ENCODE results near the gene IQCK.

The IQCK gene

GRCh38 chr16:19751478-19752385 is 33.7 kb downstream of the IQCK start:
- Histone ChIP-seq H3K4me3 (ENCODE audit: low read length) (no peak overlapping the region), H3K27ac (ENCODE audit: low read length) (no peak overlapping the region), H3K9me3 (ENCODE audit: control insufficient read depth, low read depth, low read length) (no peaks in the 10 kb centered on the region), H3K36me3 (ENCODE audit: control insufficient read depth, low read depth, low read length) (no peaks in the 10 kb centered on the region), H3K4me1 (ENCODE audit: control insufficient read depth, low read depth, low read length) (no peaks in the 10 kb centered on the region), H3K27me3 (ENCODE audit: control insufficient read depth, insufficient read depth, low read length) (no peaks in the 10 kb centered on the region), H3K9ac (ENCODE audit: low read length) (no peak overlapping the region)

GRCh38 chr16:19753815-19754643 is 36.0 kb downstream of the IQCK start:
- H3K4me1 ChIP-seq (ENCODE audit: control insufficient read depth, low read depth, low read length) = no peaks in the 10 kb centered on the region
- no peak overlapping the region for H3K9ac ChIP-seq (ENCODE audit: low read length)
- no peak overlapping the region for H3K4me3 ChIP-seq (ENCODE audit: low read length)
- H3K27ac ChIP-seq (ENCODE audit: low read length) = no peak overlapping the region
- no peaks in the 10 kb centered on the region for H3K9me3 ChIP-seq (ENCODE audit: control insufficient read depth, low read depth, low read length)
- H3K36me3 ChIP-seq (ENCODE audit: control insufficient read depth, low read depth, low read length) = no peaks in the 10 kb centered on the region
- H3K27me3 ChIP-seq (ENCODE audit: control insufficient read depth, insufficient read depth, low read length) = no peaks in the 10 kb centered on the region

GRCh38 chr16:19754644-19755036 is 36.6 kb downstream of the IQCK start:
- no peaks in the 10 kb centered on the region for H3K36me3 ChIP-seq (ENCODE audit: control insufficient read depth, low read depth, low read length)
- no peak overlapping the region for H3K27ac ChIP-seq (ENCODE audit: low read length)
- no peak overlapping the region for H3K9ac ChIP-seq (ENCODE audit: low read length)
- no peaks in the 10 kb centered on the region for H3K9me3 ChIP-seq (ENCODE audit: control insufficient read depth, low read depth, low read length)
- no peak overlapping the region for H3K4me3 ChIP-seq (ENCODE audit: low read length)
- no peaks in the 10 kb centered on the region for H3K4me1 ChIP-seq (ENCODE audit: control insufficient read depth, low read depth, low read length)
- H3K27me3 ChIP-seq (ENCODE audit: control insufficient read depth, insufficient read depth, low read length) = no peaks in the 10 kb centered on the region

GRCh38 chr16:19755268-19755667 is 37.2 kb downstream of the IQCK start:
- Histone ChIP-seq H3K4me1 (ENCODE audit: control insufficient read depth, low read depth, low read length) (no peaks in the 10 kb centered on the region), H3K36me3 (ENCODE audit: control insufficient read depth, low read depth, low read length) (no peaks in the 10 kb centered on the region), H3K9me3 (ENCODE audit: control insufficient read depth, low read depth, low read length) (no peaks in the 10 kb centered on the region), H3K4me3 (ENCODE audit: low read length) (no peak overlapping the region), H3K27me3 (ENCODE audit: control insufficient read depth, insufficient read depth, low read length) (no peaks in the 10 kb centered on the region), H3K27ac (ENCODE audit: low read length) (no peak overlapping the region), H3K9ac (ENCODE audit: low read length) (no peak overlapping the region)

GRCh38 chr16:19757026-19757425 is 39.0 kb downstream of the IQCK start:
- no peak overlapping the region for H3K27ac ChIP-seq (ENCODE audit: low read length)
- no peaks in the 10 kb centered on the region for H3K9me3 ChIP-seq (ENCODE audit: control insufficient read depth, low read depth, low read length)
- no peak overlapping the region for H3K4me3 ChIP-seq (ENCODE audit: low read length)
- H3K4me1 ChIP-seq (ENCODE audit: control insufficient read depth, low read depth, low read length) = no peaks in the 10 kb centered on the region
- no peaks in the 10 kb centered on the region for H3K36me3 ChIP-seq (ENCODE audit: control insufficient read depth, low read depth, low read length)
- H3K9ac ChIP-seq (ENCODE audit: low read length) = no peak overlapping the region
- H3K27me3 ChIP-seq (ENCODE audit: control insufficient read depth, insufficient read depth, low read length) = no peaks in the 10 kb centered on the region

- Histone ChIP-seq H3K9me3 (ENCODE audit: control insufficient read depth, low read depth, low read length) (no peaks in the 10 kb centered on the region), H3K4me3 (ENCODE audit: low read length) (no peak overlapping the region), H3K9ac (ENCODE audit: low read length) (no peak overlapping the region), H3K27me3 (ENCODE audit: control insufficient read depth, insufficient read depth, low read length) (no peaks in the 10 kb centered on the region), H3K27ac (ENCODE audit: low read length) (no peak overlapping the region), H3K4me1 (ENCODE audit: control insufficient read depth, low read depth, low read length) (no peaks in the 10 kb centered on the region), H3K36me3 (ENCODE audit: control insufficient read depth, low read depth, low read length) (no peaks in the 10 kb centered on the region)
These were observed 39.9 kb downstream of the IQCK start for GRCh38 chr16:19757762-19758595.

GRCh38 chr16:19760356-19761060 is 42.4 kb downstream of the IQCK start:
- H3K9ac ChIP-seq (ENCODE audit: low read length) = no peak overlapping the region
- no peaks in the 10 kb centered on the region for H3K4me1 ChIP-seq (ENCODE audit: control insufficient read depth, low read depth, low read length)
- H3K27me3 ChIP-seq (ENCODE audit: control insufficient read depth, insufficient read depth, low read length) = no peaks in the 10 kb centered on the region
- no peak overlapping the region for H3K27ac ChIP-seq (ENCODE audit: low read length)
- no peaks in the 10 kb centered on the region for H3K36me3 ChIP-seq (ENCODE audit: control insufficient read depth, low read depth, low read length)
- H3K4me3 ChIP-seq (ENCODE audit: low read length) = no peak overlapping the region
- H3K9me3 ChIP-seq (ENCODE audit: control insufficient read depth, low read depth, low read length) = no peaks in the 10 kb centered on the region

- no peak overlapping the region for H3K27ac ChIP-seq (ENCODE audit: low read length)
- H3K9me3 ChIP-seq (ENCODE audit: control insufficient read depth, low read depth, low read length) = no peaks in the 10 kb centered on the region
- no peaks in the 10 kb centered on the region for H3K27me3 ChIP-seq (ENCODE audit: control insufficient read depth, insufficient read depth, low read length)
- no peaks in the 10 kb centered on the region for H3K36me3 ChIP-seq (ENCODE audit: control insufficient read depth, low read depth, low read length)
- no peak overlapping the region for H3K9ac ChIP-seq (ENCODE audit: low read length)
- H3K4me1 ChIP-seq (ENCODE audit: control insufficient read depth, low read depth, low read length) = peaks cover 8% of the 10 kb centered on the region
- no peak overlapping the region for H3K4me3 ChIP-seq (ENCODE audit: low read length)
These were observed 47.9 kb downstream of the IQCK start for GRCh38 chr16:19765860-19766553.

GRCh38 chr16:19766554-19766884 is 48.4 kb downstream of the IQCK start:
- Histone ChIP-seq H3K4me3 (ENCODE audit: low read length) (no peak overlapping the region), H3K9ac (ENCODE audit: low read length) (no peak overlapping the region), H3K36me3 (ENCODE audit: control insufficient read depth, low read depth, low read length) (no peaks in the 10 kb centered on the region), H3K4me1 (ENCODE audit: control insufficient read depth, low read depth, low read length) (peaks cover 8% of the 10 kb centered on the region), H3K27ac (ENCODE audit: low read length) (no peak overlapping the region), H3K27me3 (ENCODE audit: control insufficient read depth, insufficient read depth, low read length) (no peaks in the 10 kb centered on the region), H3K9me3 (ENCODE audit: control insufficient read depth, low read depth, low read length) (no peaks in the 10 kb centered on the region)

GRCh38 chr16:19766988-19767387 is 48.9 kb downstream of the IQCK start:
- no peaks in the 10 kb centered on the region for H3K9me3 ChIP-seq (ENCODE audit: control insufficient read depth, low read depth, low read length)
- no peaks in the 10 kb centered on the region for H3K36me3 ChIP-seq (ENCODE audit: control insufficient read depth, low read depth, low read length)
- no peak overlapping the region for H3K27ac ChIP-seq (ENCODE audit: low read length)
- no peaks in the 10 kb centered on the region for H3K27me3 ChIP-seq (ENCODE audit: control insufficient read depth, insufficient read depth, low read length)
- no peak overlapping the region for H3K9ac ChIP-seq (ENCODE audit: low read length)
- no peak overlapping the region for H3K4me3 ChIP-seq (ENCODE audit: low read length)
- peaks cover 8% of the 10 kb centered on the region for H3K4me1 ChIP-seq (ENCODE audit: control insufficient read depth, low read depth, low read length)

Measured in iPS-18a (cell line).